Karpas-422 (cell line): Measurements from ENCODE around the gene IL6. TPM values are rescaled to one million over a fixed set of nuclear protein-coding genes. Genes with fewer than 3 reads are reported as not detected.
"Not testable (repeated sequence)": the region's sequence is repeated elsewhere in the genome, so short reads cannot be mapped to it uniquely, and the experiment has no call there.

Experiments used
- DNase-seq: peaks from one replicate; pipeline ENCODE4 v3.0.0-alpha.2; 2015
- H2AFZ ChIP-seq: fragments of 200-600 bp; sonication (generic); 2 replicates; pipeline ENCODE4 v1.6.1; 2014; ENCODE audit warnings: antibody characterized with exemption, low read length, mixed read lengths
- H3K27ac ChIP-seq: fragments of 200-600 bp; sonication (generic); 2 replicates; pipeline ENCODE4 v1.5.1; 2014; ENCODE audit warnings: mild to moderate bottlenecking, low read length, moderate library complexity
- H3K27me3 ChIP-seq: fragments of 200-600 bp; sonication (generic); 2 replicates; pipeline ENCODE4 v1.6.1; 2014; ENCODE audit warnings: low read length, mixed read lengths
- H3K36me3 ChIP-seq: fragments of 200-600 bp; sonication (generic); 2 replicates; pipeline ENCODE4 v1.6.1; 2014; ENCODE audit warnings: low read length, mixed read lengths; ENCODE audit not compliant: insufficient read depth
- H3K4me1 ChIP-seq: fragments of 200-600 bp; sonication (generic); 2 replicates; pipeline ENCODE4 v1.6.1; 2014; ENCODE audit warnings: mild to moderate bottlenecking, low read length, mixed read lengths
- H3K4me2 ChIP-seq: fragments of 200-600 bp; sonication (generic); 2 replicates; pipeline ENCODE4 v1.6.1; 2014; ENCODE audit warnings: low read length, low read depth, mild to moderate bottlenecking; ENCODE audit not compliant: poor library complexity, severe bottlenecking
- H3K4me3 ChIP-seq: fragments of 200-600 bp; sonication (generic); 2 replicates; pipeline ENCODE4 v1.5.1; 2014; ENCODE audit warnings: mild to moderate bottlenecking, antibody characterized with exemption, low read length, mixed read lengths
- H3K79me2 ChIP-seq: fragments of 200-600 bp; sonication (generic); 2 replicates; pipeline ENCODE4 v1.6.1; 2014; ENCODE audit warnings: mild to moderate bottlenecking, low read length, mixed read lengths
- H3K9ac ChIP-seq: fragments of 200-600 bp; sonication (generic); 2 replicates; pipeline ENCODE4 v1.6.0; 2014; ENCODE audit warnings: low read length
- H3K9me2 ChIP-seq: fragments of 200-600 bp; sonication (generic), shearing (Covaris generic); replicated peaks from 2 replicates; pipeline ENCODE4 v1.6.0; 2014; ENCODE audit warnings: mild to moderate bottlenecking, low read length, moderate library complexity; ENCODE audit not compliant: insufficient read depth
- H3K9me3 ChIP-seq: fragments of 300-700, 200-600 bp; sonication (generic); 2 replicates; pipeline ENCODE4 v1.6.1; 2014; ENCODE audit warnings: low read length, mixed read lengths
- H4K20me1 ChIP-seq: fragments of 200-600 bp; sonication (generic); 2 replicates; pipeline ENCODE4 v1.6.1; 2014; ENCODE audit warnings: mild to moderate bottlenecking, antibody characterized with exemption, low read length, low read depth; ENCODE audit not compliant: insufficient read depth
- total RNA-seq: library from RNA; depleted of rRNA; stranded (reverse); fragments of >200 nt; shearing (Covaris generic); gene quantifications from 2 replicates; pipeline ENCODE4 v1.2.3, GENCODE V29; 2014; ENCODE audit warnings: low replicate concordance; rRNA removed

The IL6 gene
- total RNA-seq, result 0.25 TPM in 1 of 2 replicates, not detected in the other

DNA sequence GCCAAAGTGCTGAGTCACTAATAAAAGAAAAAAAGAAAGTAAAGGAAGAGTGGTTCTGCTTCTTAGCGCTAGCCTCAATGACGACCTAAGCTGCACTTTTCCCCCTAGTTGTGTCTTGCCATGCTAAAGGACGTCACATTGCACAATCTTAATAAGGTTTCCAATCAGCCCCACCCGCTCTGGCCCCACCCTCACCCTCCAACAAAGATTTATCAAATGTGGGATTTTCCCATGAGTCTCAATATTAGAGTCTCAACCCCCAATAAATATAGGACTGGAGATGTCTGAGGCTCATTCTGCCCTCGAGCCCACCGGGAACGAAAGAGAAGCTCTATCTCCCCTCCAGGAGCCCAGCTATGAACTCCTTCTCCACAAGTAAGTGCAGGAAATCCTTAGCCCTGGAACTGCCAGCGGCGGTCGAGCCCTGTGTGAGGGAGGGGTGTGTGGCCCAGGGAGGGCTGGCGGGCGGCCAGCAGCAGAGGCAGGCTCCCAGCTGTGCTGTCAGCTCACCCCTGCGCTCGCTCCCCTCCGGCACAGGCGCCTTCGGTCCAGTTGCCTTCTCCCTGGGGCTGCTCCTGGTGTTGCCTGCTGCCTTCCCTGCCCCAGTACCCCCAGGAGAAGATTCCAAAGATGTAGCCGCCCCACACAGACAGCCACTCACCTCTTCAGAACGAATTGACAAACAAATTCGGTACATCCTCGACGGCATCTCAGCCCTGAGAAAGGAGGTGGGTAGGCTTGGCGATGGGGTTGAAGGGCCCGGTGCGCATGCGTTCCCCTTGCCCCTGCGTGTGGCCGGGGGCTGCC lies at the start of gene IL6:
TSS of gene IL6 (plus strand) at position 294 of the 807 bp plus-strand sequence. CDS start at position 357, 63 bp downstream.
- DNase-seq, result peak; percentile 37
- no peaks in the 10 kb centered on the region for H4K20me1 ChIP-seq
- H3K9me3 ChIP-seq, result no peaks in the 10 kb centered on the region
- H3K36me3 ChIP-seq, result no peaks in the 10 kb centered on the region
- H3K27me3 ChIP-seq, result no peaks in the 10 kb centered on the region
- no peak within 1 kb of the TSS for H3K27ac ChIP-seq
- no peak within 1 kb of the TSS for H2AFZ ChIP-seq
- H3K4me3 ChIP-seq, result no peak within 1 kb of the TSS; the same call in 1 of the 2 replicates
- peak within 1 kb of the TSS; percentile 18 for H3K4me2 ChIP-seq
- H3K9ac ChIP-seq, result no peak within 1 kb of the TSS
- H3K79me2 ChIP-seq, result no peaks in the 10 kb centered on the region
- H3K4me1 ChIP-seq, result peaks cover 22% of the 10 kb centered on the region
- no peaks in the 10 kb centered on the region for H3K9me2 ChIP-seq

DNA sequence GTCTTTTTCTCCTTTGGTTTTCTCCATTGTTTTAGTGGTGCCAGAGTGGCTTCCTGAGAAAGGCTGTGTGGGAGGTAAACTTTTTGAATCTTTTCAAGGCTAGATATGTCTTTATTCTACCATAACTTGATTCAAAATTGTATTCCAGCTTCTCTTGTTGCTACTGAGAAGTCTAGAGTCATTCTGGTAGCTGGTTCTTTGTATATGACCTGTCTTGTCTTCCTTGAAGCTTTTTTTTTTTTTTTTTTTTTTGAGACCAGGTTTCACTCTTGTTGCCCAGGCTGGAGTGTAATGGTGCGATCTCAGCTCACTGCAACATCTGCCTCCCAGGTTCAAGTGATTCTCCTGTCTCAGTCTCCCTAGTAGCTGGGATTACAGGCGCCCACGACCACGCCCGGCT lies 49.7 kb upstream of the IL6 start:
- H3K4me2 ChIP-seq, H3K4me1 ChIP-seq: not testable (repeated sequence)

DNA sequence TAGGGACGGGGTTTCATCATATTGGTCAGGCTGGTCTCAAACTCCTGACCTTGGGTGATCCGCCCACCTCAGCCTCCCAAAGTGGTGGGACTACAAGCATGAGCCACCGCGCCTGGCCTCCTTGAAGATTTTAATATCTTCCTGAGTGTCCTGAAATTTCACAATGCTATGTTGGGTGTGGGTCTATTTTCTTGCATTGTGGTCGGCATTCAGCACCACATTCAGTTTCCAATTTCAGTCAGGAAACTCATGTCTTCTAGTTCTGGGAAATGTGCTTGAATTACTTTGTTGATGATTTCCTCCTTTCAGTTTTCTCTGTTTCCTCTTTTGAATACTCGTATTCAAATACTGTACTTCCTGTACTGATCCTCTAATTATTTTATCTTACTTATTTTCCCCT lies 49.3 kb upstream of the IL6 start:
- H4K20me1 ChIP-seq, result no peaks in the 10 kb centered on the region
- H3K79me2 ChIP-seq, result no peaks in the 10 kb centered on the region
- H3K27me3 ChIP-seq, result no peaks in the 10 kb centered on the region
- H3K4me2 ChIP-seq, result peak overlapping the region; percentile 8
- H3K9me2 ChIP-seq, result no peaks in the 10 kb centered on the region
- H2AFZ ChIP-seq, result no peak overlapping the region
- H3K36me3 ChIP-seq, result no peaks in the 10 kb centered on the region
- H3K9me3 ChIP-seq, result no peaks in the 10 kb centered on the region
- H3K27ac ChIP-seq, result no peak overlapping the region
- peaks cover 5% of the 10 kb centered on the region for H3K4me1 ChIP-seq
- DNase-seq, result no peak
- H3K9ac ChIP-seq, result no peak overlapping the region
- no peak overlapping the region for H3K4me3 ChIP-seq

More for the DNA sequence above, 49.7 kb upstream of the IL6 start:
- H3K4me3 ChIP-seq, H3K9ac ChIP-seq, H3K9me3 ChIP-seq, H4K20me1 ChIP-seq, H3K9me2 ChIP-seq, DNase-seq, H2AFZ ChIP-seq, H3K27ac ChIP-seq, H3K79me2 ChIP-seq, H3K36me3 ChIP-seq, H3K27me3 ChIP-seq: not testable (repeated sequence)

DNA sequence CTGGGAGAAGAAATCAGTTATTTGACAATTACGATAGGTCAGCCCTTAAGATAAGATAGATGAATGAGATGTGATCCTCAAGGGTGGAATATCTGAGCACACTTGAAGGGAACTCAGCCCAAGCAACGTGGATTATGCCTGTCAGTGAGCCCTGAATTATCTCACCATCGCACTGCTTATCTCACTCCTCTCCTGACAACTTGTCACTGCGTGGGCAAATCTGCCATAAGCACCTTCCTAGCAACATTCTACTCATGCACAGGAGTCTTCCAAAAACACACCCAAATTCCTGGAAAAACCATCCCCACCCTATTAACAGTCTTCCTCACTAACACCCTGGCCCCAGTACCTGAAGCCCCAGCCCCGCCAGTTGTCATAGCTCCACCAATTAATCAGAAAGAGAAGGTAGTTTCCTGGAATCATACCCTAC lies 46.5 kb upstream of the IL6 start:
- no peaks in the 10 kb centered on the region for H3K9me2 ChIP-seq
- peaks cover 5% of the 10 kb centered on the region for H3K4me1 ChIP-seq
- no peaks in the 10 kb centered on the region for H4K20me1 ChIP-seq
- no peak overlapping the region for H3K4me2 ChIP-seq
- no peaks in the 10 kb centered on the region for H3K9me3 ChIP-seq
- H2AFZ ChIP-seq, result no peak overlapping the region
- DNase-seq, result no peak
- no peaks in the 10 kb centered on the region for H3K36me3 ChIP-seq
- no peak overlapping the region for H3K9ac ChIP-seq
- no peaks in the 10 kb centered on the region for H3K79me2 ChIP-seq
- no peaks in the 10 kb centered on the region for H3K27me3 ChIP-seq
- no peak overlapping the region for H3K27ac ChIP-seq
- H3K4me3 ChIP-seq, result no peak overlapping the region

DNA sequence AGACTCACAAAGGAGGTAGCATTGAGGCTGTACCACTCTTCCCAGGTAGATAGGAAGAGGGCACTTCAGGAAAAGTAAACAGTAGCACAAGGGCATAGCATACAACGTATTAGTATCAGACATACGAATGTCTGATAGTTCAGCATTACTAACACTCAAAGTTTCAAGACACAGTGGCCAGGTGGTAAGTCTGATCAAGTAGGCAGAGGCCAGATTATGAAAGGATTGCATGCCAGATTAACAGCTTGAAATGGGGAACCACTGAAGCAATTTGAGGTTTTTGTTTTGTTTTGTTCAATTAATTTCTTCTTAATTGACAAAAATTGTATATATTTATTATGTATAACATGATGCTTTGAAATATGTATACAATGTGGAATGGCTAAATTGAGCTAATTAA lies 45.7 kb upstream of the IL6 start:
- Histone ChIP-seq H3K9me2 (no peaks in the 10 kb centered on the region), H3K4me3 (no peak overlapping the region), H4K20me1 (no peaks in the 10 kb centered on the region), H3K4me2 (no peak overlapping the region), H3K4me1 (peaks cover 8% of the 10 kb centered on the region), H3K79me2 (no peaks in the 10 kb centered on the region), H3K36me3 (no peaks in the 10 kb centered on the region), H3K9ac (no peak overlapping the region), H3K27ac (no peak overlapping the region), H3K9me3 (no peaks in the 10 kb centered on the region), H3K27me3 (no peaks in the 10 kb centered on the region), H2AFZ (no peak overlapping the region)
- DNase-seq, result no peak

DNA sequence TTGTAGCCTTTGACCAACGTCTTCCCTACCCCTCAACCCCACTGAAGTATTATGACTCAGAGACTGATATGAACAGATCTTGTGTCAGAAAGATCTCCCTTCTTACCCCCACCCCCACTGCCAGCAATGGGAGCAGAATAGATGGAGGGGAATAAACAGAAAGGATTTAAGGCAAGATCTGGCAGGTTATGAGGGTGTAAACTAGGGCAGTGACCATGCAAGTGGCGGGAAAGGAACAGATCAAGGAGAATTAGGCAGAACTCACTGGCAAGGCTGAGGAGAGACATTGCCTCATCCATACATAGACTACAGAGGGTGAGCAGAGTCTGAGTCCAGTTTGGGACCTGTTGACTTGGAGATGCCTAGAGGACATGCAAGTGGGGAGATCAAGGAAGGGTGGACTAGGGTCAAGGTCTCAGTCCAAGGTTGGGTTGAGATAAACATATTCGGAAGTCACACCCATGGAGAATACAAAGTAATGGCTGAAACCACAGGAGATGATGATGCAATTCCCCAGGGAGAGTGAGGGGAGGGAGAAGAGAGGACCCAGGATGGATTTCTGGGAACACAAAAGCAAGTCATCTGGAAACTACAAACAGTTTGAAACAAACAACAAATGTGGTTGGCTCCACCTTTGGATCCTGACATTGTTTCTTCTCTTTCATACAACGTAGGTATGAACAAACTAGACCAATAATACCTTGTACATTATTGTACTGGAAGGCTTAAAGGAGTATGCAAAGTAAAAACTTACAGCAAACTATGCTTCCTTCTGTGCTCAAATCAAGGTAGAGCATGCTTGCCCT lies 44.9 kb upstream of the IL6 start:
- Histone ChIP-seq H3K27ac (no peak overlapping the region), H3K9me3 (no peaks in the 10 kb centered on the region), H3K4me2 (no peak overlapping the region), H3K27me3 (no peaks in the 10 kb centered on the region), H2AFZ (no peak overlapping the region), H3K4me1 (peaks cover 16% of the 10 kb centered on the region), H3K9ac (no peak overlapping the region), H3K36me3 (no peaks in the 10 kb centered on the region), H4K20me1 (no peaks in the 10 kb centered on the region), H3K4me3 (no peak overlapping the region), H3K79me2 (no peaks in the 10 kb centered on the region), H3K9me2 (no peaks in the 10 kb centered on the region)
- no peak for DNase-seq

DNA sequence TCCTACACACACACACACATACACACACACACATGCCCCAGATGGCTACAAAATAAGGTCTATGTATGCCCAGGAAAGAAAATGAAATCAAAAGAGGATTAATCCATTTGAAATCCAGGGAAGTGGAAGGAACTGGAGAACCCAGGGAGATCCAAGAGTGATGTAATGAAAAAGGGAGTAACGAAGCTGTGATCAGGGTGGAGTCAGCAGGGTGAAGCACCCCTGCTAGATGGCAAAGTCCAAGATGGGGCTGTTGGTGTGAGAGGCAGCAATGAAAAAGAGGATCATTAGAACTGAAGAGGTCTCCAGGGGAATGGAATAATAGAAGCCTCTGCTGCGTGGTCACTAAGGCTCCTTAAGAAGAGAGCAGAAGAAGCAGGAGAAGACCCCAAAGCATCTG lies 43.6 kb upstream of the IL6 start:
- Histone ChIP-seq H3K9ac (no peak overlapping the region), H3K4me1 (peaks cover 11% of the 10 kb centered on the region)

DNA sequence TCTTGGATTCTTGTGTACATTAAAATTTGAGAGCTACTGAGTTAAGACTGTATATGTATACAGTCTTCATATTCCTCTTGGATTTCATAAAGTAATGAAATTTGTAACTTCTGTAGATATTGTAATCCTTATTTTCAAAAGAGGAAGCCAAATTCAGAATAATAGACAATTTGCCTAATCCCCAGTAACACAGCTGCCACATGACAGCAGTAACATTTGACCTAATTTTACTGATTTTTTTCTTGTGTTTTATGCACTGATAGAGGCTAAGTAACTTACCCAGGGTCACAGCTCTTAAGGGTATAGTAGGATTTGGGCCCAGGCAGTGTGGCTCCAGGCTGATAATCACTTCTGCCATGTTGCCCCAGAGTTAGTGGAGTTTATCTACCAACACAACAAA lies 40.4 kb upstream of the IL6 start:
- no peak overlapping the region for H3K27ac ChIP-seq
- H4K20me1 ChIP-seq, result no peaks in the 10 kb centered on the region
- no peaks in the 10 kb centered on the region for H3K9me2 ChIP-seq
- no peak overlapping the region for H3K4me3 ChIP-seq
- no peak for DNase-seq
- no peaks in the 10 kb centered on the region for H3K27me3 ChIP-seq
- H3K36me3 ChIP-seq, result no peaks in the 10 kb centered on the region
- no peak overlapping the region for H3K9ac ChIP-seq
- H3K4me1 ChIP-seq, result peaks cover 11% of the 10 kb centered on the region
- no peaks in the 10 kb centered on the region for H3K79me2 ChIP-seq
- no peaks in the 10 kb centered on the region for H3K9me3 ChIP-seq
- no peak overlapping the region for H2AFZ ChIP-seq
- H3K4me2 ChIP-seq, result no peak overlapping the region

More for the DNA sequence above, 43.6 kb upstream of the IL6 start:
- DNase-seq, result no peak
- Histone ChIP-seq H2AFZ (no peak overlapping the region), H3K79me2 (no peaks in the 10 kb centered on the region), H3K9me2 (no peaks in the 10 kb centered on the region), H3K27me3 (no peaks in the 10 kb centered on the region), H3K36me3 (no peaks in the 10 kb centered on the region), H3K9me3 (no peaks in the 10 kb centered on the region), H3K4me3 (no peak overlapping the region), H4K20me1 (no peaks in the 10 kb centered on the region), H3K27ac (no peak overlapping the region), H3K4me2 (no peak overlapping the region)
